ENCODE measurements around the gene DSG4.
A peak's percentile ranks its signal among the peaks of the same experiment; 100 is the strongest.
"Not testable (repeated sequence)": the region's sequence is repeated elsewhere in the genome, so short reads cannot be mapped to it uniquely, and the experiment has no call there.

Gene DSG4

GRCh38 chr18:31376477-31376876 is at the start of gene DSG4:
DSG4 (plus strand) TSS chr18:31376777; CDS start chr18:31376912, 135 bp downstream.
- DNase-seq, result no peak

- no peak for DNase-seq
These were observed 46.7 kb upstream of the DSG4 start for GRCh38 chr18:31329787-31330438.

GRCh38 chr18:31343454-31343853 is 33.1 kb upstream of the DSG4 start:
- DNase-seq, result no peak

- not testable (repeated sequence) for DNase-seq
These were observed 23.2 kb upstream of the DSG4 start for GRCh38 chr18:31353336-31353735.

- DNase-seq, result no peak
These were observed 21.6 kb upstream of the DSG4 start for GRCh38 chr18:31354990-31355389.

GRCh38 chr18:31356025-31356424 is 20.6 kb upstream of the DSG4 start:
- no peak for DNase-seq

- DNase-seq, result no peak
These were observed 12.4 kb upstream of the DSG4 start for GRCh38 chr18:31364190-31364589.

- DNase-seq, result no peak
These were observed 7.1 kb upstream of the DSG4 start for GRCh38 chr18:31369478-31369877.

- no peak for DNase-seq
These were observed 4.6 kb upstream of the DSG4 start for GRCh38 chr18:31371989-31372388.

- no peak for DNase-seq
These were observed 2.9 kb upstream of the DSG4 start for GRCh38 chr18:31373641-31374040.

GRCh38 chr18:31380912-31381311 is 4.3 kb downstream of the DSG4 start:
- no peak for DNase-seq

GRCh38 chr18:31382107-31382506 is 5.5 kb downstream of the DSG4 start:
- DNase-seq, result no peak

GRCh38 chr18:31386741-31387140 is 10.2 kb downstream of the DSG4 start:
- DNase-seq, result no peak

GRCh38 chr18:31393286-31393685 is 16.7 kb downstream of the DSG4 start:
- no peak for DNase-seq

- peak; percentile 56 for DNase-seq
These were observed 20.4 kb downstream of the DSG4 start for GRCh38 chr18:31396796-31397612.

- DNase-seq, result no peak
These were observed 21.6 kb downstream of the DSG4 start for GRCh38 chr18:31398191-31398590.

GRCh38 chr18:31399306-31400032 is 22.9 kb downstream of the DSG4 start:
- no peak for DNase-seq

- no peak for DNase-seq
These were observed 24.8 kb downstream of the DSG4 start for GRCh38 chr18:31401156-31402025.

- no peak for DNase-seq
These were observed 25.4 kb downstream of the DSG4 start for GRCh38 chr18:31402026-31402373.

GRCh38 chr18:31403409-31403808 is 26.8 kb downstream of the DSG4 start:
- no peak for DNase-seq

- no peak for DNase-seq
These were observed 31.1 kb downstream of the DSG4 start for GRCh38 chr18:31407649-31408048.

GRCh38 chr18:31409276-31409675 is 32.7 kb downstream of the DSG4 start:
- peak; percentile 93 for DNase-seq
